HepG2 (cell line): ENCODE data around the gene CAMK4.

Experiments used
- CTCF ChIP-seq: sonication (generic); formaldehyde crosslinking; IDR thresholded peaks from 2 replicates; pipeline ENCODE4 v1.5.0; 2020; ENCODE audit warnings: mild to moderate bottlenecking, missing genetic modification reagents, moderate library complexity
- EP300 ChIP-seq, 3 experiments: sonication (generic) in 1 of 3; formaldehyde crosslinking in 1 of 3; IDR thresholded peaks; 2 replicates each; pipeline versions ENCODE4 v1.5.1 to v1.6.1; 2011 to 2020; ENCODE audit warnings: low read depth in 2 of 3, low read length in 2 of 3, borderline replicate concordance in 1 of 3, improper control_type of control experiment in 1 of 3, mild to moderate bottlenecking in 1 of 3, missing genetic modification reagents in 1 of 3, moderate library complexity in 1 of 3
- SALL2 ChIP-seq: sonication (generic); formaldehyde crosslinking; IDR thresholded peaks from 2 replicates; pipeline ENCODE4 v1.8.1; 2023; ENCODE audit warnings: mild to moderate bottlenecking, missing genetic modification reagents, inconsistent platforms
- TAF1 ChIP-seq: sonication (generic); formaldehyde crosslinking; IDR thresholded peaks from 2 replicates; pipeline ENCODE4 v1.4.0; 2020; ENCODE audit warnings: missing genetic modification reagents
- ZNF839 ChIP-seq: sonication (generic); formaldehyde crosslinking; IDR thresholded peaks from 2 replicates; pipeline ENCODE4 v1.4.0; 2020; ENCODE audit warnings: missing genetic modification reagents, mild to moderate bottlenecking, borderline replicate concordance

DNA sequence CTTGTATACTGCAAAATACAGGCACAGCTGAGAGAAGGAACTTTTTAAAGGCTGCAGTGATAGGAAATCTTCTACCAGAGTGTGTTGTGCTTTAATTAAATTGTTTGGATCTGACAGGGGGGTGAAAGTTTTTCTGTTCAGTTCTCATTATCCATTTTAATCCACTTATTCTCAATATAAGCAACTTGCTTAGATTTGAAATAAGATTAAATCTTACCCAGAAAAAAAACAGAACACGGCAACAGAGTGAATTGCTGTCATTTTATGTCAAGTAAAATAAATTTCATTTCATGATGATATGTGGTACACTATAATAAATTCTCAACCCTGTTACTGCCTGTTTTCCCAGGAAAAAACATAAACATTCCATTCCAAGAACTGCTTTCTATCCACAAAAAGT, 37.1 kb upstream of the CAMK4 start:
- TF ChIP-seq CTCF (CRISPR knock-in tag) (no peak), TAF1 (no peak), SALL2 (no peak), EP300 (IDR thresholded peaks at IDR 0.05; ENCODE audit: low read depth in 2 of 2, low read length in 2 of 2) (no peak), EP300 (CRISPR knock-in tag; IDR thresholded peaks at IDR 0.05; ENCODE audit: borderline replicate concordance) (no peak), ZNF839 (CRISPR knock-in tag) (no peak)
